Measurements from ENCODE around the gene SYNDIG1. TPM values are rescaled to one million over a fixed set of nuclear protein-coding genes. Genes with fewer than 3 reads are reported as not detected.

SYNDIG1 gene
- total RNA-seq, 4 donors from 2014 or later = 0.45 TPM; not detected in 3

- no peak overlapping the region for H3K4me3 ChIP-seq (ENCODE audit: low read depth, poor library complexity, severe bottlenecking)
- TF ChIP-seq POLR2A (IDR thresholded peaks at IDR 0.05) (no peak), CTCF (IDR thresholded peaks at IDR 0.05) (no peak)
- DNase-seq (ENCODE audit: low spot score in 2 of 2) = no peak
- intact Hi-C loops (cut with DNase I; ENCODE audit: low total_unique reads) = no loop called here
- 72 to 76% methylated on average over 5 of the region's 5 CpGs for WGBS, 2 donors
Measured at GRCh38 chr20:24597051-24597450, 127.6 kb downstream of the SYNDIG1 start.

GRCh38 chr20:24598346-24598745 lies 128.9 kb downstream of the SYNDIG1 start:
- peak in 1 of 2 donors; percentile 42 for DNase-seq (ENCODE audit: low spot score in 2 of 2)
- 50 to 61% methylated on average over 2 of the region's 2 CpGs for WGBS, 2 donors
- no peak overlapping the region for H3K4me3 ChIP-seq (ENCODE audit: low read depth, poor library complexity, severe bottlenecking)
- intact Hi-C loops (cut with DNase I; ENCODE audit: low total_unique reads) = no loop called here
- TF ChIP-seq POLR2A (IDR thresholded peaks at IDR 0.05) = no peak
- TF ChIP-seq CTCF (IDR thresholded peaks at IDR 0.05) = no peak

GRCh38 chr20:24598996-24599395 lies 129.6 kb downstream of the SYNDIG1 start:
- no peak overlapping the region for H3K4me3 ChIP-seq (ENCODE audit: low read depth, poor library complexity, severe bottlenecking)
- DNase-seq (ENCODE audit: low spot score in 2 of 2) = no peak
- intact Hi-C loops (cut with DNase I; ENCODE audit: low total_unique reads) = no loop called here
- TF ChIP-seq POLR2A (IDR thresholded peaks at IDR 0.05) = no peak
- TF ChIP-seq CTCF (IDR thresholded peaks at IDR 0.05) = no peak

GRCh38 chr20:24600012-24600411 lies 130.6 kb downstream of the SYNDIG1 start:
- WGBS, 2 donors = 63 to 69% methylated on average over 3 of the region's 3 CpGs
- no peak for TF ChIP-seq CTCF (IDR thresholded peaks at IDR 0.05)
- no peak for TF ChIP-seq POLR2A (IDR thresholded peaks at IDR 0.05)
- H3K4me3 ChIP-seq (ENCODE audit: low read depth, poor library complexity, severe bottlenecking) = no peak overlapping the region
- no peak for DNase-seq (ENCODE audit: low spot score in 2 of 2)
- intact Hi-C loops (cut with DNase I; ENCODE audit: low total_unique reads) = no loop called here

- 79 to 80% methylated on average over 8 of the region's 8 CpGs for WGBS, 2 donors
- TF ChIP-seq POLR2A (IDR thresholded peaks at IDR 0.05) (no peak), CTCF (IDR thresholded peaks at IDR 0.05) (no peak)
- intact Hi-C loops (cut with DNase I; ENCODE audit: low total_unique reads) = no loop called here
- DNase-seq (ENCODE audit: low spot score in 2 of 2) = peak in 1 of 2 donors; percentile 60
- H3K4me3 ChIP-seq (ENCODE audit: low read depth, poor library complexity, severe bottlenecking) = no peak overlapping the region
Measured at GRCh38 chr20:24603454-24603853, 134.0 kb downstream of the SYNDIG1 start.

- WGBS, 2 donors = 80 to 84% methylated on average over 4 of the region's 4 CpGs
- no peak overlapping the region for H3K4me3 ChIP-seq (ENCODE audit: low read depth, poor library complexity, severe bottlenecking)
- DNase-seq (ENCODE audit: low spot score in 2 of 2) = peak in 1 of 2 donors; percentile 52
- TF ChIP-seq POLR2A (IDR thresholded peaks at IDR 0.05) (no peak), CTCF (IDR thresholded peaks at IDR 0.05) (no peak)
- intact Hi-C loops (cut with DNase I; ENCODE audit: low total_unique reads) = no loop called here
Measured at GRCh38 chr20:24604966-24605665, 135.7 kb downstream of the SYNDIG1 start.

Data from lower leg skin (tissue), 4 donors.